OCI-LY3 (cell line): Measurements from ENCODE around the gene BLTP2.
"Not testable (repeated sequence)": the region's sequence is repeated elsewhere in the genome, so short reads cannot be mapped to it uniquely, and the experiment has no call there.

Experiments
- CTCF ChIP-seq: fragments of 200-600, 300-600 bp; sonication (generic); IDR thresholded peaks from 2 replicates; pipeline ENCODE4 v1.5.1; 2014; ENCODE audit warnings: antibody characterized with exemption, low read length, low read depth
- EZH2phosphoT487 ChIP-seq: fragments of 200-600 bp; shearing (Covaris generic); IDR thresholded peaks from 2 replicates; pipeline ENCODE4 v1.6.1; 2018; ENCODE audit warnings: antibody characterized with exemption, mixed run types, low read depth

- TF ChIP-seq CTCF, EZH2phosphoT487: not testable (repeated sequence)
Measured at GRCh38 chr17:28658766-28659496, 14.0 kb upstream of the BLTP2 start.
